HUDEP-2 (cell line): ENCODE measurements around the gene EYS.

Experiments used
- DNase-seq, 76 experiments: peaks; one replicate each; lab custom pipeline; 2025; ENCODE audit not compliant: unreplicated experiment in 76 of 76; lab: John Stamatoyannopoulos, UW

Gene EYS

GRCh38 chr6:64680446-64680845 is 1026.6 kb downstream of the EYS start:
- no peak for DNase-seq

- peak in 8 of 76 experiments; percentile 12 to 50 (median 25) for DNase-seq
These were observed 1027.6 kb downstream of the EYS start for GRCh38 chr6:64679416-64679815.

DNA sequence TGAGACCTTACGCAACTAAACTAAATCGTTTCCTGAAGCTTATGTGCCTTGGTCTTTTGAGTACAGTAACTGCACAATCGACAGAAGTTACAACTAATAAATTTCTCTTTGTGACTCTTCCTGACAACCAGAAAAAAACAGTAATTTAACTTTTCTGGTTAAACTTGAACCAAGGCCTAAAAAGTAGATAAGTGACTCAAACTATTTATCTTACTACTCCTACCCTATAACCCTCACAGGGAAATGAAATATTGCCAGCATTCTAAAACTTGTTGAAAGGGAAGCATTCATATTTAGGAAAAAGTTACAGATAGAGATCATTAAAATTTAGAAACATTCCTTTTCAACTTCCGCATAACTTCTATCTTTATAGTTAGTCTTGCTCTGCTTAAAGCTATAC is 1034.4 kb downstream of the EYS start:
- no peak for DNase-seq

DNA sequence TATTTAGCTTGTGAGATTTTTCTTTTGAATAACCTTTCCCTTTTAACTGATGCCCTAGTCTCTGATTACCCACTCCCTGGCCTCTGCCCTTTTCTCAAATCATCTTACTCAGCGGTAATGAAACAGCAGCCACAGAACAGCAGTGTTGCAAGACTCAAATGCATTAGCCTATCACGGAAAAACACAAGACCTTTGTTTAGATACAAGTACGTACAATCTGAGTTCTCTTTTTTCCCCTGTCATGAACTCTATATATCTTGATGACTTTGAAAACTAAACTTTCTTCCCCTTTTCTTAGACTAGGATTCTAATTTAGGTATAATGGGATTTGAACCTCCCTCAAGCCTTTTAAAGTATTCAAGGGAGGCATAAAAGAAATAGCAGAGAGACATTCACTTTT is 1034.9 kb downstream of the EYS start:
- DNase-seq, result no peak

GRCh38 chr6:64665137-64665536 is 1041.9 kb downstream of the EYS start:
- no peak for DNase-seq

GRCh38 chr6:64664480-64664879 is 1042.5 kb downstream of the EYS start:
- no peak for DNase-seq

GRCh38 chr6:64644024-64644423 is 1063.0 kb downstream of the EYS start:
- DNase-seq, result no peak

- DNase-seq, result no peak
These were observed 1076.1 kb downstream of the EYS start for GRCh38 chr6:64630901-64631300.

GRCh38 chr6:64622944-64623343 is 1084.1 kb downstream of the EYS start:
- DNase-seq, result no peak

DNA sequence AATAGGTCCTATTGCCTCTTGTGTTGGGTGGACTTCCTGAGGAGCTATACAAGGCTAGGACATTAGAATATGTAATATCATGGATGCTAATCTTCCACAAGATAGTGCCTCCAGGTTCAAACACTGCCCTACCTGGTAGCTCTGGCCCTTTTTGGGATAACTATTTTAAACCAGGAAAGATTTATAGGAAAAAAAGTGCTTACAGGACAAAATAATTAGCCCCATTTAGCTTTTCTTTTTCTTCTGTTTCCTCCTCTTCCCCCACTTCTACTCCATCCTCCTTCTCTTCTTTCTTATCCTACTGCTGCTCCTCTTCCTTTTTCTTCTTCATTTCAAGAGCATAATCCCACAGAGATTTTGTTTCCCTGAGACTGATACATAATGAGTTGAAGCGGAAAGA is 1104.0 kb downstream of the EYS start:
- no peak for DNase-seq

GRCh38 chr6:64591676-64592036 is 1115.4 kb downstream of the EYS start:
- no peak for DNase-seq

- no peak for DNase-seq
These were observed 1115.9 kb downstream of the EYS start for GRCh38 chr6:64590965-64591675.

GRCh38 chr6:64589961-64590360 is 1117.1 kb downstream of the EYS start:
- no peak for DNase-seq

DNA sequence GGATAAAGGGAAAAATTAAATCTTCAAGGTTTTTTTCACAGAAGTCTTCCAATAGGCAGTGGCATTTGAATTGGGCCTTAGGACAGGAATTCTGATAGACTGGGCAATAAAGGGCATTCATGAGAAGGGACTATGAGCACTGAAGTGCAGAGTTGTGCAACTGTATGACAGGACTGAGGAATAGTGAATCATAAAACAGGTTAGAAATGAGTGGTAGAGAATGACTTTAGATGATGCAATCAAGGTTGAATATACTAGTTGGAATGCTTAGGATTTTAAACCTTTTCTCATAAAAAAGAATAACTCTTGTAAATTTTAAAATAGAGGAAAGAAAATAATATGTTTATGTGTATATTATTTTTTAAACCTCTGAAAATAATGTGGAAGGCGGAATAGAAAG is 1126.7 kb downstream of the EYS start:
- no peak for DNase-seq

DNA sequence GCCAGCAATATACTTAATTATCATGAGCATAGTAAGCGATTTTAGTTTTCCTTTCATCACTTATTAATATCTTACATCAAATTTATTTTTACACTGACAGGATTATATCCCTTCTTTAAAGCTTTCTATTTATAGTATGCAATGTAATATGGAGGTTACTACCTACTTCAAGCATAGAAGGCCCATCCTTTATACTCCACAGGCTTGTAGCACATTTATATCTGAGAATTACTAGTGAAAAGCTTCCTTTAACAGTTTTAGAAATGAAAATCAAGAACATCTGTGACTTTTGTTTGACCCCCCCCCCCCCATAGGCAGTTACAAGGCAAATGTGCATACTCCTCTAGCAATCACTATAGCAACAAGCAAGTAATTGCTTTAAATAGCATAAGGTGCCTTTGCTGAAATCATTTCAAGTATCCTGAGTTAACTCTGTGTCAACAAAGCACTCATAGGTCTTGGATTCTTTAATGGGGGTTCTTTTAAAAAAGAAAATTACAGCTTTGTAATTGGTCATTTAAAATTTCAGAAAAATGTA is 1153.7 kb downstream of the EYS start:
- no peak for DNase-seq

- DNase-seq, result no peak
These were observed 1159.3 kb downstream of the EYS start for GRCh38 chr6:64547594-64548268.

DNA sequence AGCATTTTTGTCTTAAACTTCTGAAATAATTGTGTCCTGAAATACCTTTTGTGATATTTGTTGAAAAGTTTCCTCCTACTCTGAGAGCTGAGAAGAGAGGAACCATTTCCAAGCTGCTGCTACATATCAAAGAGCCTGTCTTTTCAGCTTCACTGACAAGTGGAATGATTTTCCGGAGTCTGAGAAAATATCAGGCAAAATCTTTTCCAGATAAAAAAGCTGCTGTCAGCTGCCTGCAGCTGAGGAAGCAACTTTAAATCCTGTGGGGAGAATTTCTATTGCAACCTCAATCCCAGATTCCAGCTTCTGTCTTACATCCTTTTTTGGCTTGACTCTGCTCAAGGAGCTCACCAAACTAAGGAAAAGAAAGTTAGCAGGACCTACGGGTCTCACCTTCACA is 1167.1 kb downstream of the EYS start:
- DNase-seq, result no peak

DNA sequence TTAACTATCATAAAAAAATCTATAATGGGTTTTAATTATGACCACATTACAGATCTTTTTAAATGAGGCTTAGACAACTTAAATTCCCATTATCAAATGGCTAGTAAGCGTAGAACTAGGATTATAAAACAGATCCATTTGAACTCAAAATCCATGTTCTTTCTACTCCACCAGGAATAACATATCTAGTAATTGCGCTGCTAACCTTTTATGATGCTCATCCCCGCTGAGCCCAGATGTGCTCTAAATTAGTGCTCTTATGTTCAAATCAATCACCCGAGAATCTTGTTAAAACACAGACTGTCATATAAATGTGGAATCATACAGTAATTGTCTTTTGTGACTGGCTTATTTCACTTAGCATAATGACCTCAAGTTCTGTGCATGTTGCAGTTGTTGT is 1168.3 kb downstream of the EYS start:
- no peak for DNase-seq

GRCh38 chr6:64527899-64528298 is 1179.1 kb downstream of the EYS start:
- DNase-seq, result no peak

- DNase-seq, result no peak
These were observed 1184.2 kb downstream of the EYS start for GRCh38 chr6:64522859-64523258.

- peak in 12 of 76 experiments; percentile 10 to 48 (median 32) for DNase-seq
These were observed 1187.0 kb downstream of the EYS start for GRCh38 chr6:64520050-64520449.

DNA sequence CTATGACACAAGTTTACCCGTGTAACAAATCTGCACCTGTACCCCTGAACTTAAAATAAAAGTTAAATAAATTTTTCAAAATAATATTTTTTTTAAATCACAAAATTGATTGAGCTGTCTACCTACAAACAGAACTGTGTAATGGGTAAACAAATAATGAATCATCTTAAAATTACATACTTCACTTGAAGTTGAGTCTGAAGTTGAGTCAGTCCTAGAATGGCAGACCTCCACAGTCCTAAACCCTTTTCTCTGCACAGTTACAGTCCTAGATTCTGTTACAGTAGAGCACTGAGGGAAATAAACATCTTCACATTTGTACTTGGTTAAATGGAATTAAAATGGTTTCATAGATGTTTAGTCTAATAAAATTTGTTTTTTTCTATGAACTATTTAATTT is 1190.6 kb downstream of the EYS start:
- no peak for DNase-seq
